ENCODE results near the gene SCYGR6. TPM values are rescaled to one million over a fixed set of nuclear protein-coding genes. Genes with fewer than 3 reads are reported as not detected.
A peak's percentile ranks its signal among the peaks of the same experiment; 100 is the strongest.
"Not testable (repeated sequence)": the region's sequence is repeated elsewhere in the genome, so short reads cannot be mapped to it uniquely, and the experiment has no call there.

The SCYGR6 gene
- total RNA-seq, 4 donors from 2014 or later: not detected

GRCh38 chr2:227766373-227766883 lies 41.9 kb upstream of the SCYGR6 start:
- no peak for DNase-seq
- intact Hi-C loops (cut with DNase I): loop anchor here (5.0 to 10.0 kb wide), 3 partner anchors 98 to 362 kb away; no protein-coding TSS in a partner anchor
- TF ChIP-seq POLR2A (IDR thresholded peaks at IDR 0.05): no peak
- TF ChIP-seq, protein P1, sequence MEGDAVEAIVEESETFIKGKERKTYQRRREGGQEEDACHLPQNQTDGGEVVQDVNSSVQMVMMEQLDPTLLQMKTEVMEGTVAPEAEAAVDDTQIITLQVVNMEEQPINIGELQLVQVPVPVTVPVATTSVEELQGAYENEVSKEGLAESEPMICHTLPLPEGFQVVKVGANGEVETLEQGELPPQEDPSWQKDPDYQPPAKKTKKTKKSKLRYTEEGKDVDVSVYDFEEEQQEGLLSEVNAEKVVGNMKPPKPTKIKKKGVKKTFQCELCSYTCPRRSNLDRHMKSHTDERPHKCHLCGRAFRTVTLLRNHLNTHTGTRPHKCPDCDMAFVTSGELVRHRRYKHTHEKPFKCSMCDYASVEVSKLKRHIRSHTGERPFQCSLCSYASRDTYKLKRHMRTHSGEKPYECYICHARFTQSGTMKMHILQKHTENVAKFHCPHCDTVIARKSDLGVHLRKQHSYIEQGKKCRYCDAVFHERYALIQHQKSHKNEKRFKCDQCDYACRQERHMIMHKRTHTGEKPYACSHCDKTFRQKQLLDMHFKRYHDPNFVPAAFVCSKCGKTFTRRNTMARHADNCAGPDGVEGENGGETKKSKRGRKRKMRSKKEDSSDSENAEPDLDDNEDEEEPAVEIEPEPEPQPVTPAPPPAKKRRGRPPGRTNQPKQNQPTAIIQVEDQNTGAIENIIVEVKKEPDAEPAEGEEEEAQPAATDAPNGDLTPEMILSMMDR (IDR thresholded peaks at IDR 0.05): peak; percentile 73 to 91 (median 84)
- no peaks in the 10 kb centered on the region for H3K27me3 ChIP-seq
- 28 to 29% methylated on average over 11 of the region's 11 CpGs for WGBS, 2 donors
- H3K27ac ChIP-seq: no peak overlapping the region
- H3K4me3 ChIP-seq: no peak overlapping the region
- H3K4me1 ChIP-seq: peaks cover 0 to 9% (median 4%) of the 10 kb centered on the region in 3 donors
- H3K9me3 ChIP-seq: no peaks in the 10 kb centered on the region
- no peaks in the 10 kb centered on the region for H3K36me3 ChIP-seq

- TF ChIP-seq POLR2A (IDR thresholded peaks at IDR 0.05): no peak
- TF ChIP-seq, protein P1 (IDR thresholded peaks at IDR 0.05): no peak
- peaks cover 0 to 9% (median 4%) of the 10 kb centered on the region in 3 donors for H3K4me1 ChIP-seq
- no peak overlapping the region for H3K27ac ChIP-seq
- WGBS, 2 donors: 66 to 67% methylated on average over 4 of the region's 4 CpGs
- no peaks in the 10 kb centered on the region for H3K27me3 ChIP-seq
- no peak overlapping the region for H3K4me3 ChIP-seq
- no peaks in the 10 kb centered on the region for H3K36me3 ChIP-seq
- intact Hi-C loops (cut with DNase I): loop anchor here (5.0 to 10.0 kb wide), 3 partner anchors 99 to 361 kb away; no protein-coding TSS in a partner anchor
- DNase-seq: no peak
- H3K9me3 ChIP-seq: no peaks in the 10 kb centered on the region
These were observed 41.3 kb upstream of the SCYGR6 start for GRCh38 chr2:227765788-227766372.

DNA sequence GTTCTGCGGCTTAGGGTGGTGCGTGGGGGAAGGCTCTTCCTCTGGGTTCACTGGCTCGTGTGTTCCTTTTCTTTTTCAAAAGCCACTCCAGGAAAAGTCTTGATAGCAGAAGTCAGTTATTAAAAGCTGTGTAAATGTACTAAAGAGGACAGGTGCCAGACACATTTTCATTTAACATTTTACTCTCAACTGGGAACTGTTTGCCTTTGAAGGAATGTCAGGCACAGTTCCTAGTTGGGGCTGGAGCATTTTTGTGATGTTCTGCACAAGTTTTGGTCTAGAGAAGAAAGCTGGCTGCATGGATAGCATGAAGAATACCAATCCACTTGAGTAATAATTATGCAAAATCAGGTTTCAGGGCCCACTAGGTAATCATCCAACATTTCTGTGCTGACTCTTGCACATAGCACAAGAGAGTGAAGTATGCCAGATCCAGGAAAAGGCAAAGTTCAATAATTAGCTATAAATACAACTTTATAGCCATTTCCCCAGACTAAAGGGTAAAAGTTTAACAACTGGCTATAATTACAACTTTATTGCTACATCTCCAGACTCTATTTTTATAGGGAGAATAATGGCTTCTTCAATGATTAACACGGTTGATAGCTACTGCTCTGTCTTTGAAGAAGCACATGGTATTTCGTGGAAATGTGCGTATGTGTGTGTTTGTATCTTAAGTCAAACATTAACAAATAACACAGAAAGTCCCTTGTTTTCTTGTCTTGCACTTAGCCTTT lies 37.4 kb upstream of the SCYGR6 start:
- Histone ChIP-seq H3K4me1 (peaks cover 0 to 23% (median 4%) of the 10 kb centered on the region in 3 donors), H3K27ac (no peak overlapping the region), H3K4me3 (no peak overlapping the region), H3K27me3 (no peaks in the 10 kb centered on the region), H3K9me3 (no peaks in the 10 kb centered on the region), H3K36me3 (no peaks in the 10 kb centered on the region)
- intact Hi-C loops (cut with DNase I): loop anchor here (10.0 kb wide), 2 partner anchors 103 to 357 kb away; no protein-coding TSS in a partner anchor
- TF ChIP-seq, protein P1 (IDR thresholded peaks at IDR 0.05): no peak
- no peak for TF ChIP-seq POLR2A (IDR thresholded peaks at IDR 0.05)
- DNase-seq: no peak
- 76 to 87% methylated on average over 6 of the region's 6 CpGs for WGBS, 2 donors

- Histone ChIP-seq H3K4me3 (no peak overlapping the region), H3K4me1 (peaks cover 0 to 14% (median 0%) of the 10 kb centered on the region in 3 donors), H3K36me3 (no peaks in the 10 kb centered on the region), H3K27ac (peak overlapping the region in 2 of 4 donors; percentile 55 to 71), H3K27me3 (no peaks in the 10 kb centered on the region), H3K9me3 (no peaks in the 10 kb centered on the region)
- intact Hi-C loops (cut with DNase I): loop anchor here (10.0 kb wide), 2 partner anchors 105 to 355 kb away; no protein-coding TSS in a partner anchor
- no peak for TF ChIP-seq POLR2A (IDR thresholded peaks at IDR 0.05)
- TF ChIP-seq, protein P1 (IDR thresholded peaks at IDR 0.05): no peak
- no peak for DNase-seq
- WGBS, 2 donors: 44 to 50% methylated on average over 13 of the region's 13 CpGs
These were observed 35.0 kb upstream of the SCYGR6 start for GRCh38 chr2:227759411-227760118.

DNA sequence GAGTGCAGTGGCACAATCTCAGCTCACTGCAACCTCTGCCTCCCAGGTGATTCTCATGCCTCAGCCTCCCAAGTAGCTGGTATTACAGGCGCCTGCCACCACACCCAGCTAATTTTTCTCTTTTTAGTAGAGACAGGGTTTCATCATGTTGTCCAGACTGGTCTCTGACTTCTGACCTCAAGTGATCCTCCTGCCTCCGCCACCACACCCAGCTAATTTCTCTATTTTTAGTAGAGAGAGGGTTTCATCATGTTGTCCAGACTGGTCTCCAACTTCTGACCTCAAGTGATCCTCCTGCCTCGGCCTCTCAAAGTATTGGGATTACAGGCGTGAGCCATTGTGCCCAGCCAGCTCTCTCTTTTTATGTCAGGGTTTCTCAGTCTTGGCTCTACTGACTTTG lies 31.7 kb upstream of the SCYGR6 start:
- H3K4me3 ChIP-seq; H3K27me3 ChIP-seq; DNase-seq; H3K9me3 ChIP-seq; intact Hi-C loops (cut with DNase I); H3K36me3 ChIP-seq; H3K27ac ChIP-seq: not testable (repeated sequence)
- WGBS, 2 donors: 53 to 69% methylated on average over 4 of the region's 4 CpGs
- peaks cover 0 to 14% (median 0%) of the 10 kb centered on the region in 3 donors for H3K4me1 ChIP-seq

All from esophagus squamous epithelium (tissue), 5 donors.